T-cell (primary cell): ENCODE measurements around the gene ABLIM1. TPM values are rescaled to one million over a fixed set of nuclear protein-coding genes. Genes with fewer than 3 reads are reported as not detected.

Source experiments
- ATAC-seq, 4 experiments: fragments of 200-7000 bp in 3 of 4; fragments of 150-1000 bp in 1 of 4; cut with Tn5 transposase; replicated peaks in 1 of 4; 1 replicate in 3 of 4; 2 replicates in 1 of 4; pipeline ENCODE4 v1.10.0; 2021; ENCODE audit warnings: moderate library complexity in 3 of 4, mild to moderate bottlenecking in 2 of 4, moderate number of reproducible peaks in 1 of 4
- CTCF ChIA-PET, 2 donors: fragments of 300-600 bp; sonication (Branson Sonifier 250); formaldehyde crosslinking; loops; one replicate each; lab custom pipeline; 2022; ENCODE audit warnings: antibody characterized with exemption in 2 of 2; lab: Charles Lee
- POLR2A ChIA-PET, 2 donors: fragments of 300-600 bp; sonication (Branson Sonifier 250); formaldehyde crosslinking; loops; one replicate each; lab custom pipeline; 2022; ENCODE audit warnings: antibody characterized with exemption in 2 of 2; lab: Charles Lee
- DNase-seq, 35 experiments: peaks; one replicate each; pipeline versions ENCODE4 v3.0.0 to v3.0.0-alpha.2; 2013 to 2023
- H3K27ac ChIP-seq: one replicate; pipeline ENCODE4 v1.5.1; 2013; ENCODE audit warnings: low read length
- H3K27me3 ChIP-seq, 2 experiments: replicated peaks in 1 of 2; 1 replicate in 1 of 2; 2 replicates in 1 of 2; pipeline versions ENCODE4 v1.6.1 to v1.7.0; 2013; ENCODE audit warnings: low read length in 1 of 2, mixed read lengths in 1 of 2; ENCODE audit not compliant: control insufficient read depth in 2 of 2, insufficient read depth in 2 of 2; ENCODE audit errors: extremely low read depth in 1 of 2
- H3K36me3 ChIP-seq, 2 donors: 1 replicate in 1 of 2; 2 replicates in 1 of 2; pipeline versions ENCODE4 v1.6.1 to v1.7.0; 2013; ENCODE audit warnings: low read length in 1 of 2; ENCODE audit not compliant: control insufficient read depth in 2 of 2, insufficient read depth in 1 of 2; ENCODE audit errors: extremely low read depth in 1 of 2
- H3K4me1 ChIP-seq, 2 experiments: 1 replicate in 1 of 2; 2 replicates in 1 of 2; pipeline versions ENCODE4 v1.6.1 to v1.7.0; 2013; ENCODE audit warnings: low read length in 2 of 2, mixed read lengths in 1 of 2; ENCODE audit not compliant: insufficient read depth in 2 of 2, control insufficient read depth in 1 of 2; ENCODE audit errors: extremely low read depth in 1 of 2
- H3K4me3 ChIP-seq, 2 donors: 1 replicate in 1 of 2; 2 replicates in 1 of 2; pipeline versions ENCODE4 v1.5.1 to v1.7.0; 2013; ENCODE audit warnings: mild to moderate bottlenecking in 2 of 2, low read length in 1 of 2, moderate library complexity in 1 of 2; ENCODE audit not compliant: control insufficient read depth in 1 of 2; ENCODE audit errors: extremely low read depth in 1 of 2
- H3K9me3 ChIP-seq: 2 replicates; pipeline ENCODE4 v1.7.0; 2013
- H3K27ac Mint-ChIP-seq, 2 donors: one replicate each; pipeline ENCODE4 v1.8.0; 2020 to 2021; ENCODE audit warnings: mild to moderate bottlenecking in 2 of 2, mixed read lengths in 2 of 2
- H3K27me3 Mint-ChIP-seq, 2 donors: one replicate each; pipeline ENCODE4 v1.8.0; 2021 to 2022; ENCODE audit warnings: mixed read lengths in 2 of 2
- H3K36me3 Mint-ChIP-seq: one replicate; pipeline ENCODE4 v1.8.0; 2021; ENCODE audit warnings: mixed read lengths
- H3K4me1 Mint-ChIP-seq, 3 donors: one replicate each; pipeline ENCODE4 v1.8.0; 2020 to 2022; ENCODE audit warnings: mixed read lengths in 3 of 3, mild to moderate bottlenecking in 1 of 3
- H3K4me3 Mint-ChIP-seq, 3 donors: one replicate each; pipeline ENCODE4 v1.8.0; 2020 to 2022; ENCODE audit warnings: mild to moderate bottlenecking in 3 of 3, mixed read lengths in 3 of 3, moderate library complexity in 3 of 3
- H3K9me3 Mint-ChIP-seq, 3 donors: one replicate each; pipeline ENCODE4 v1.8.0; 2020 to 2022; ENCODE audit warnings: mixed read lengths in 3 of 3
- WGBS: methylation state at CpG from one replicate; pipeline ENCODE4 v1.1.5; 2013; ENCODE audit warnings: missing lambda C conversion rate; ENCODE audit not compliant: insufficient coverage; 5-methylcytosine and 5-hydroxymethylcytosine counted together
- total RNA-seq, 35 experiments: library from RNA in 6 of 35; stranded (reverse) in 6 of 35; fragments of 120-200 nt in 1 of 35; gene quantifications; one replicate each; pipeline versions ENCODE4 v1.2.1 to v1.2.4 and lab custom pipeline; 2013 to 2026

Gene ABLIM1
- total RNA-seq, 5 donors from 2014 or later (not counting 1 experiment from before 2014, with no cell fraction given), result 212 to 311 (median 266) TPM

DNA sequence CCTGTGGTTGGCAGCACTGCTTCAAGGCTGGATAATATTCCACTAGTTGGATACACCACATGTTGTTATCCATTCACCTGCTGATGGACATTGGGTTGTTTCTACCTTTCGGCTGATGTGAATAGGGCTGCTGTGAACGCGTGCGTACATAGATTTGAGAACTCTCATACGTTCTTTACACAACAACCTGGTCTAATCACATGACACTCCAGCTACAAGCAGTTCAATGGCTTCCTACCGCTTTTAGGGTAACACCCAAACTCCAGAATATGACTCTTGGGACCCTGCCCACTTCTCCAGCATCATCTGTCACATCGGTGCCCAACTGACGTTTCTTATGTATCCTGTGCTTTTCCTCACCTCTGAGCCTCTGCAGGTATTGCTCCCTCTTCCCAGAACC lies 114.6 kb downstream of the ABLIM1 start:
- Histone ChIP-seq H3K4me3 (peak overlapping the region; percentile 32 to 41), H3K36me3 (no peaks in the 10 kb centered on the region), H3K9me3 (no peaks in the 10 kb centered on the region), H3K27ac (peak overlapping the region; percentile 98), H3K4me1 (peaks cover 77 to 95% of the 10 kb centered on the region in 2 experiments), H3K27me3 (no peaks in the 10 kb centered on the region)
- Mint-ChIP-seq H3K9me3 (no peaks in the 10 kb centered on the region), H3K4me1 (peaks cover 97 to 99% (median 99%) of the 10 kb centered on the region in 3 donors), H3K27me3 (no peaks in the 10 kb centered on the region), H3K4me3 (peak overlapping the region; percentile 66 to 82 (median 73)), H3K27ac (peak overlapping the region; percentile 91 to 93), H3K36me3 (no peaks in the 10 kb centered on the region)
- 48% methylated on average over 8 of the region's 8 CpGs for WGBS
- no peak for ATAC-seq
- POLR2A ChIA-PET, result interaction anchor here (0.6 to 10.1 kb wide), 4 partner anchors 9 to 72 kb away, joined by 3 to 220 read pairs (median 16); no protein-coding TSS in a partner anchor
- peak in 1 of 35 experiments; percentile 34 for DNase-seq
- CTCF ChIA-PET, result interaction anchor here (1.1 to 5.8 kb wide), 2 partner anchors 9 to 18 kb away, joined by 3 to 88 read pairs; no protein-coding TSS in a partner anchor

DNA sequence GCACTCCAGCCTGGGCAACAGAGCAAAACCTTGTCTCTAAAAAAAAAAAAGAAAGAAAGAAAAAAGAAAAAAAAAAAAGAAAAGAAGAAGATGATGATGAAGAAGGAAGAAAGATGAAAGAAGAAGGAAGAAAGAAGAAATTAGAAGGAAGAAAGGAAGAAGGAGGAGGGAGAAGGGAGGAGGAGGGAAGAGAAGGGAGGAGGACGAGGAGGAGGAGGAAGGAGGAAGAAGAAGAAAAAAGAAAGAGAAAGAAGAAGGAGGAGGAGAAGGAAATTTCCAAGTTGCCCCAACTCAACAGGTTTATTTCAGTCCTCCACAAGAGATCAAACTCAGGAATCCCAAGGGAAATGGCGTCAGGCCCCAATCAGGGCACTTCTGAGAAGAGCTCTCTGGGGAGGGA lies 115.7 kb downstream of the ABLIM1 start:
- Histone ChIP-seq H3K9me3 (no peaks in the 10 kb centered on the region), H3K27me3 (no peaks in the 10 kb centered on the region), H3K4me1 (peaks cover 80 to 95% of the 10 kb centered on the region in 2 experiments), H3K36me3 (no peaks in the 10 kb centered on the region), H3K27ac (peak overlapping the region; percentile 98), H3K4me3 (no peak overlapping the region)
- Mint-ChIP-seq H3K4me1 (peaks cover 97 to 99% (median 99%) of the 10 kb centered on the region in 3 donors), H3K4me3 (peak overlapping the region; percentile 28 to 82 (median 37)), H3K36me3 (no peaks in the 10 kb centered on the region), H3K27ac (peak overlapping the region; percentile 93 to 95), H3K9me3 (no peaks in the 10 kb centered on the region), H3K27me3 (no peaks in the 10 kb centered on the region)
- ATAC-seq (no peak), DNase-seq (no peak)
- no CpG with 5 or more reads among the region's 2 CpGs for WGBS
- POLR2A ChIA-PET, result interaction anchor here (0.6 to 10.1 kb wide), 4 partner anchors 10 to 73 kb away, joined by 5 to 220 read pairs (median 17); no protein-coding TSS in a partner anchor
- CTCF ChIA-PET, result interaction anchor here (1.0 to 5.8 kb wide), 5 partner anchors 17 to 71 kb away, joined by 4 to 88 read pairs (median 7); no protein-coding TSS in a partner anchor

DNA sequence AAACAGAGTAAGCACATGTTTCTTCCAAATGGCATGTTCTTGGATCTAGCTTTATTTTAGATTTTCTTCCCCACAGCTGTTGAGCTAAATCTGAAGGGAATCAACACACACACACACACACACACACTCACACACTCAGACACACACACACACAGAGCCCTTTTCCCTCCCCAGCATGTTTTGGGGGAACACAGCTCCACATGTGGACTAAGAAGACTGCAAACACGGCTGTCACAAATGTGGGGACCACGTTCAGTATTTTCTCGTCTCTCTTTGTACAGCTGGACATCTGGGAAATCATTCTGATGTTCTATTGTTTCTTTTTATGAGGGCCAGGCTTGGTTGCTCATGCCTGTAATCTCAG lies 116.3 kb downstream of the ABLIM1 start:
- Histone ChIP-seq H3K9me3 (no peaks in the 10 kb centered on the region), H3K36me3 (no peaks in the 10 kb centered on the region), H3K4me1 (peaks cover 79 to 90% of the 10 kb centered on the region in 2 experiments), H3K27me3 (no peaks in the 10 kb centered on the region), H3K4me3 (peak overlapping the region; percentile 8 to 11), H3K27ac (peak overlapping the region; percentile 98)
- WGBS, result 60% methylated on average over 3 of the region's 3 CpGs
- Mint-ChIP-seq H3K9me3 (no peaks in the 10 kb centered on the region), H3K4me1 (peaks cover 94 to 98% (median 96%) of the 10 kb centered on the region in 3 donors), H3K36me3 (no peaks in the 10 kb centered on the region), H3K4me3 (peak overlapping the region; percentile 28 to 82 (median 37)), H3K27me3 (no peaks in the 10 kb centered on the region), H3K27ac (peak overlapping the region; percentile 93 to 95)
- DNase-seq (no peak), ATAC-seq (no peak)
- ChIA-PET CTCF (interaction anchor here (0.7 to 5.8 kb wide), 13 partner anchors 8 to 367 kb away, joined by 3 to 88 read pairs (median 5); partner anchors contain the start of gene CCDC186 (in 1 of the 2)), POLR2A (interaction anchor here (0.6 to 10.1 kb wide), 9 partner anchors 9 to 292 kb away, joined by 3 to 220 read pairs (median 5); no protein-coding TSS in a partner anchor)

DNA sequence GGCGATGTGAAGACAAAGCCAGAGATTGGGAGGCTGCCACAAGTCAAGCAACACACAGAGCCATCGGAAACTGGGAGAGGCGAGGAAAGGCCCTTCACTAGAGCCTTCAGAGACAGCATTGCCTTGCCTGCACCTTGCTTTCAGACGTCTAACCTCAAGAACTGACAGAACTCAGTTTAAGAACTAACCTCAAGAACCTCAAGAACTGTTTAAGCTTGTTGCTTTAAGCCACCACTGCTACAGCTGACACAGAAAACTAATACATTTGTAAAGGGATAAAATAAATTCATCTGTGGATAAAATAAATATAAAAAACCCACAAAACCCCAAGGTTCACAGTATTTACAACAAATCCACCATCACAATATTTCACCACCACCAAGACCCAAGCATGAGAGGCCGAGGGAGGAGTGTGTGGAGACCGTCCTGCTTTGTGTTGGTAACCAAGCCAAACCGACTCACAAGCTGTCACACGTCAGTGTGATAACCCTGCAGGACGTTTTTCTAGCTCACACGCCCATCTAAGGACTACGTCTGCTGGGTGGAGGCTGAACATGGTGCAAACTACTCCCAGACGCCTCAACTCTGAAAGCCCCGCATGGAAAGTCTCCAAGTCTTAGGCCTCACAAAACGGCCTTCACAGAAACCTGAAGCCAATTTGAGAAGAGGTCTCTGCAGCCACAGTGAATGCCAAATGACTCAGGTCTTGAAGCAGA lies 116.8 kb downstream of the ABLIM1 start:
- Mint-ChIP-seq H3K4me1 (peaks cover 92 to 95% (median 92%) of the 10 kb centered on the region in 3 donors), H3K4me3 (peak overlapping the region; percentile 28 to 82 (median 37)), H3K9me3 (no peaks in the 10 kb centered on the region), H3K36me3 (no peaks in the 10 kb centered on the region), H3K27me3 (no peaks in the 10 kb centered on the region), H3K27ac (peak overlapping the region; percentile 93 to 95)
- ChIA-PET CTCF (interaction anchor here (0.7 to 5.8 kb wide), 14 partner anchors 8 to 367 kb away, joined by 3 to 88 read pairs (median 5); partner anchors contain the start of gene CCDC186 (in 1 of the 2)), POLR2A (interaction anchor here (0.6 to 10.1 kb wide), 9 partner anchors 16 to 293 kb away, joined by 3 to 220 read pairs (median 5); no protein-coding TSS in a partner anchor)
- Histone ChIP-seq H3K36me3 (no peaks in the 10 kb centered on the region), H3K9me3 (no peaks in the 10 kb centered on the region), H3K27ac (peak overlapping the region; percentile 98), H3K4me1 (peaks cover 75 to 84% of the 10 kb centered on the region in 2 experiments), H3K4me3 (peak overlapping the region; percentile 8 to 11), H3K27me3 (no peaks in the 10 kb centered on the region)
- DNase-seq (peak in 34 of 35 experiments; percentile 61 to 92 (median 77)), ATAC-seq (peak; percentile 74 to 82 (median 78))
- 5% methylated on average over 11 of the region's 14 CpGs for WGBS

DNA sequence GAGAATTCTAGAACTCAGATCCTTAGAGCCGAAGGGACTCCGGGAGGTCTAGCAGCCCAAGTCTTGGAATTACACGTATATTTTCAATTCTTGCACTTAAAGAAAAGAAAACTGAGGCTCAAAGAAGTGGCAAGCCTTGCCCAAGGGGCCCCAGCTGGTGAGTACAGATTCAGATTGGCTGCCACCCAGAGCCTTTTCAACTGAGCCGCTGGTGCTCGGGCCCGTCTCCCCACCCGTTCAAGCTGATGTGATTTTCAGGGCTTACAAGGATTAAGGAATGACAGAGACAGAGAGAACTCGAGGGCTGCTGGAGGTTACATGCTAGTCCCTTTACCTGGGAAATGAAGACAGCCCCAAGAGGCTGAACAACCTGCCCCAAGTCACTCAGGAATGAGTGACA lies 117.8 kb downstream of the ABLIM1 start:
- peak overlapping the region; percentile 98 for H3K27ac ChIP-seq
- Mint-ChIP-seq H3K4me1 (peaks cover 82 to 87% (median 85%) of the 10 kb centered on the region in 3 donors), H3K27ac (peak overlapping the region; percentile 93 to 95), H3K36me3 (no peaks in the 10 kb centered on the region), H3K9me3 (no peaks in the 10 kb centered on the region), H3K4me3 (peak overlapping the region in 2 of 3 donors; percentile 36 to 82), H3K27me3 (no peaks in the 10 kb centered on the region)
- ATAC-seq (no peak), DNase-seq (no peak)
- no peaks in the 10 kb centered on the region for H3K9me3 ChIP-seq
- POLR2A ChIA-PET, result interaction anchor here (0.9 to 10.1 kb wide), 4 partner anchors 14 to 27 kb away, joined by 3 to 220 read pairs (median 6); no protein-coding TSS in a partner anchor
- CTCF ChIA-PET, result interaction anchor here in 1 of 2 donors (1.1 to 1.9 kb wide), 6 partner anchors 9 to 282 kb away, joined by 4 to 9 read pairs (median 4); no protein-coding TSS in a partner anchor
- H3K27me3 ChIP-seq, result no peaks in the 10 kb centered on the region
- H3K4me3 ChIP-seq, result no peak overlapping the region
- 67% methylated on average over 7 of the region's 8 CpGs for WGBS
- peaks cover 67 to 74% of the 10 kb centered on the region in 2 experiments for H3K4me1 ChIP-seq
- no peaks in the 10 kb centered on the region for H3K36me3 ChIP-seq

DNA sequence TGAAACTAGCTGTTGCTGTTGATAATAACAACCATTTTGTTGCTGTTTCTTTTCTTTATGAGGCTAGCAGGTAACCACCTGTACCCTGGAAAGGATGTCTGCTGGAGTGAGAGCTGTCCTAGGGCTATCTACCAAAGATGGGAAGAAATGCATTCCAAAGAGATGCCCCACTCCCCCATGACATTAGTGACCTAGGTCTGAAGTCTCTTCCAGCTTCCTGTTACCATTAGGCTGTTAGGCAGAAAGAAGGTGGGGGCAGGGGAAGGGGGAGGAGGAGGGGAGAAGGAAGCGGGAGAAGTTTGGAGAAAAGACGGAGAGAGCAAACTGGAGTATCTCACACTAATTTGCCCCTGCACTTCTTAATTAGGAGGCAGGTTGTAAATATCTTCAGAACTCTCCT lies 118.5 kb downstream of the ABLIM1 start:
- POLR2A ChIA-PET, result interaction anchor here (0.6 to 10.1 kb wide), 5 partner anchors 13 to 366 kb away, joined by 3 to 220 read pairs (median 3); partner anchors contain the start of gene CCDC186 (in 1 of the 2)
- no peak for DNase-seq
- Histone ChIP-seq H3K36me3 (no peaks in the 10 kb centered on the region), H3K27me3 (no peaks in the 10 kb centered on the region), H3K4me1 (peaks cover 63 to 68% of the 10 kb centered on the region in 2 experiments), H3K4me3 (no peak overlapping the region), H3K27ac (peak overlapping the region; percentile 98), H3K9me3 (no peaks in the 10 kb centered on the region)
- Mint-ChIP-seq H3K4me3 (peak overlapping the region in 1 of 3 donors; percentile 82), H3K36me3 (no peaks in the 10 kb centered on the region), H3K9me3 (no peaks in the 10 kb centered on the region), H3K27ac (peak overlapping the region; percentile 93 to 95), H3K27me3 (no peaks in the 10 kb centered on the region), H3K4me1 (peaks cover 76 to 84% (median 84%) of the 10 kb centered on the region in 3 donors)
- ATAC-seq, result no peak
- CTCF ChIA-PET, result interaction anchor here (0.6 to 1.9 kb wide), 7 partner anchors 10 to 29 kb away, joined by 3 to 6 read pairs (median 4); no protein-coding TSS in a partner anchor
- whole genome bisulfite sequencing, result no CpG with 5 or more reads among the region's 2 CpGs
